ENCODE results near the gene NOXO1.

GRCh38 chr16:1940273-1941161 is 40.8 kb downstream of the NOXO1 start:
- TF ChIP-seq GATA3 (IDR thresholded peaks at IDR 0.05; ENCODE audit: low read depth, low read length) (no peak), GATA2 (IDR thresholded peaks at IDR 0.05; ENCODE audit: low read depth, low read length) (no peak)

Data from SH-SY5Y (cell line).